ENCODE results near the gene HRH2.

DNA sequence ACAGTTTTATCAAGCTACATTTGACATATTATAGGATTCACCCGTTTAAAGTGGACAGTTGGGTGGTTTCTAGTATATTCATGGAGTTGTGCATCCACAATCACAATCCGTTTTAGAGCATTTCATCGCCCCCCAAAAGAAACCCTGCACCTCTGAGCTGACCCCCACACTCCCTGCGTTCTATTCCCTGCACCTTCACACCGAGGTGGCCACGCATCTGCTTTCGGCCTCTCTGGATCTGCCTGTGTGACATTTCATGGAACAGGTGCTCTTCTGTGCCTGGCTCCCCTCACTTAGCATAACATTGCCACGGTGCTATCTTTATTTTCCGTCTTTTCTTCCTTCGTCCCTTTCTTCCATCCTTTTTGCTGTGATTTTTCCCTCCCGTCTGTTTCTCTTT is 32.7 kb downstream of the HRH2 start:
- TF ChIP-seq POLR2A (IDR thresholded peaks at IDR 0.05) (no peak), CTCF (IDR thresholded peaks at IDR 0.05) (no peak), POLR2AphosphoS5 (IDR thresholded peaks at IDR 0.05) (no peak), EP300 (IDR thresholded peaks at IDR 0.05) (no peak)
